ACHN (cell line): ENCODE data around the gene FRG2C.
"Not testable (repeated sequence)": the region's sequence is repeated elsewhere in the genome, so short reads cannot be mapped to it uniquely, and the experiment has no call there.

Experiments
- DNase-seq: peaks from one replicate; pipeline ENCODE4 v3.0.0-alpha.2; 2015
- in situ Hi-C: cut with HindIII; loops from 2 replicates; pipeline ENCODE4 v1.10.0; 2017; ENCODE audit warnings: low sequenced_read_pairs, low pct_ligation_motif_present, low pct_unique_long_range_greater_than_20kb

The FRG2C gene

GRCh38 chr3:75667757-75668701 lies 3.9 kb downstream of the FRG2C start:
- in situ Hi-C loops, DNase-seq: not testable (repeated sequence)

- in situ Hi-C loops, DNase-seq: not testable (repeated sequence)
Observed at GRCh38 chr3:75668759-75669347, 4.7 kb downstream of the FRG2C start.

DNA sequence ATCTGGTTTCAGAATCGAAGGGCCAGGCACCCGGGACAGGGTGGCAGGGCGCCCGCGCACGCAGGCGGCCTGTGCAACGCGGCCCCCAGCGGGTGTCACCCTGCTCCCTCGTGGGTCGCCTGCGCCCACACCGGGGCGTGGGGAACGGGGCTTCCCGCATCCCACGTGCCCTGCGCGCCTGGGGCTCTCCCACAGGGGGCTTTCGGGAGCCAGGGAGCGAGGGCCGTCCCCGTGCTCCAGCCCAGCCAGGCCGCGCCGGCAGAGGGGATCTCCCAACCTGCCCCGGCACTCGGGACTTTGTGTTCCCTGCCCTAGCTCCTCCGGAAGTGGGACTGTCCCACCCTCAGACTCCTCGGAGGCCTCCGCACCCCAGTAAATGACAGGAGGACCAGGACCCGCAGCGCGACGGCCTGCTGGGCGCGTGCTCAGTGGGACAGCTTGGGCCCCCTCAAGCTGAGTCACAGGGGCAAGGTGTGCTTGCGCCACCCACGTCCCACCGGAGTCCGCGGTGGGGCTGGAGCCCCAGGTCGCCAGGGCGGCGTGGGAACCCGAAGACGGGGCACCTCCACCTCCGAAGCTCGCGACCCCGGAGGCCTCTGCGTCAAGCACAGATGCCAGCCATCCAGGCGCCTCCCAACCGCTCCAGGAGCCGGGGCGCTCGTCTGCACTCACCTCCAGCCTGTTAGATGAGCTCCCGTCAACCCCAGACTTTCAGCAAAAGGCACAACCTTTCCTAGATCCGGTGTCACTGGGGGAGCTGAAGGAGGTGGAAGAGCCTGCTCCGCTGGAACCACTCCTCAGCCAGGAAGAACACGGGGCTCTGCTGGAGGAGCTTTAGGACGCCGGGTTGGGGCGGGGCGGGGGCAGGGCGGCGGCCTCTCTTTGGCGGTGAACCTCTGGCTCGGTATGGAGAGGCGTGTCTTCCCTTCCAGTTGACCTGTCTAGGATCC lies 5.5 kb downstream of the FRG2C start:
- in situ Hi-C loops, DNase-seq: not testable (repeated sequence)

DNA sequence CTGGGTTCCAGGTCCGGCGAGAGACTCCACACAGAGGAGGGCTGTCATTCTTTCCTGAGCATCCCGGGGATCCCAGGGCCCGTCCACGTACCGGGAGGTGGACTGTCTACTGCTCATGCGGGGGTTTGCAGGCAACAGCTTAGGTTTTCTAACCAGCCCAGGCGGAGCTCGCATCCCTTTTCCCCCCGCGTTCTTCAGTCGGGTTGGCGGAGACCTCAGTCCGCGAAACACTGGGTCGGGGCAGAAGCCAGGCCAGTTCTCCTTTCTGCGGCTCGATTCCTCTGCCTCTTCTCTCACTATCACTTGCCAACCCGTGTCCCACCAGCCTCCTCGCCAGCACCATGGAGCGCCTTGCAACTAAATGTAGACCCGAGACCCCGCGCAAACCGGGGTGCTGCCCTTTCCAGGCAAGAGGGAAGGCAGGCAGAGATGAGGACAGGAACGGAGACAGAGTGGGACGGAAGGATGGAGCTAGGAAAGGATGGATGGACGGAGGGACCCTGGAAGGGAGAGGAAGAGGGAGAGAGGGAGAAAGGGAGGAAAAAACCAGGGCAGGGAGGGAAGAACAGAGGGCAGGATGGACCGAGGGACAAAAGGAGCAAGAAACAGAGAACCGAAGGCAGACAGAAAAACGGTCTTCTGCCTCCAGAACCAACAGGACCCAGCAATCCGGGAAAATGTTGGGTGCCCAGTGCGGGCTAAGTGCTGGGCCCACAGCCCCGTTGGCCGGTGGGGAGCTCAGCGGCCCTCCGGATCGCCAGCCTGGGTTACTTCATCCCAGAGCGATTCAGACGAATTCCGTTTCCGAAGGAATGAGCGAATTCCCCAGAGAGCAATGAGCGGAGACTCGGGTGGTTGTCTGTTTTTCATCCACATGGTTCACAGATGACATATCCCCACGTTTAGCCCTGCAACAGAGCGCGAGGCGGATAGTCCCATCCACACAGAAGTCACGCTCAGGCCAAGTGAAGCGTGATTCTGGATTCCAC lies 6.5 kb downstream of the FRG2C start:
- peak; percentile 54 for DNase-seq
- in situ Hi-C loops, result not testable (repeated sequence)

GRCh38 chr3:75671287-75672139 lies 7.4 kb downstream of the FRG2C start:
- DNase-seq, in situ Hi-C loops: not testable (repeated sequence)

- in situ Hi-C loops, result not testable (repeated sequence)
- DNase-seq, result peak; percentile 78
Observed at GRCh38 chr3:75672140-75672775, 8.1 kb downstream of the FRG2C start.

DNA sequence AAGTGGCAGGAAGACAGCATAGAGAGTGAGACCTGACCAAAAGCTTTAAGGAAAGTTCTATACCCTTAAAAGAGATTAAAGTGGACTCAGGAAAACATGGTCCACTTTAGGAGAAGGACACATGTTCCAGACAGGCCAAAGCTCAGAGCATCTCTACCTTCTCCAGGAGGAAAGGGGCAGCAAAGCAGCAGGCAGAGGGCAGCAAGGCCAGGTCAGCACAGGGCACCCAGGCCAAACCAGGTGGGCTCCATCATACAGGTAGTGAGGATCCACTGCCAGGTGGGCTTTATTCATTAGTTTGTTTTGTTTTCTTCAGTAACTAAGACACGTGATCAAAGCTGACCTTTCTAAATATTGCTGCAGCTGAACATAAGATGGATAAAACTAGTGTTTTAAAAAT lies 19.8 kb downstream of the FRG2C start:
- DNase-seq, in situ Hi-C loops: not testable (repeated sequence)

DNA sequence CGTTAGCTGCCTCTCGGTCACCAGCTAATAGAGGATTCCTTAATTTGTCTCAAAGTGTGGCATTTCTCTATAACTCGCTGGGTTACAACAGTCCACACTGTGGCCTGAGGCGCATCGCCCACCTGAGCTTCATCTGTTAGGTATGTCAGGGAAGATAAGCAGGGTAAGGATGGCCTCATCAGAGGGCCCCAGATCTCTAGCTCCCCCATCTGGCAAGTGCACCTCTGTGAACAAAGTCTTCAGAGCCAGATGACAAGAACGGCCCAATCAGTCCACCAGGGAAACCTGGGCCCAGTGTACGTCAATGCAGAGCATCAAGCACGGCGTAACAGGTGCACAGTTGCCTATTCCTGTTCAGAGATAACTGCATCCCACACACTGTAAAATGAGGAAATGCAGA lies 23.2 kb downstream of the FRG2C start:
- in situ Hi-C loops, result no loop called here

GRCh38 chr3:75692061-75692460 lies 27.9 kb downstream of the FRG2C start:
- in situ Hi-C loops, result no loop called here
- no peak for DNase-seq

More for the DNA sequence above, 23.2 kb downstream of the FRG2C start:
- DNase-seq, result no peak
